Thyroid gland (tissue), 4 donors: ENCODE data around the gene NRM. TPM values are rescaled to one million over a fixed set of nuclear protein-coding genes. Genes with fewer than 3 reads are reported as not detected.

Experiments used
- DNase-seq, 2 donors: peaks; one replicate each; pipeline ENCODE4 v3.0.0-alpha.2; 2019
- H3K27ac ChIP-seq, 3 donors: fragments of 200-600 bp; sonication (generic); 1 replicate in 2 of 3; 2 replicates in 1 of 3; pipeline ENCODE4 v1.5.1; 2016 to 2019; ENCODE audit warnings: mild to moderate bottlenecking in 1 of 3, moderate library complexity in 1 of 3
- H3K27me3 ChIP-seq: fragments of 200-600 bp; sonication (generic); one replicate; pipeline ENCODE4 v1.5.1; 2019
- H3K36me3 ChIP-seq, 2 donors: fragments of 200-600 bp; sonication (generic); one replicate each; pipeline ENCODE4 v1.5.1; 2016 to 2019
- H3K4me1 ChIP-seq, 2 donors: fragments of 200-600 bp; sonication (generic); one replicate each; pipeline ENCODE4 v1.5.1; 2017 to 2019
- H3K4me3 ChIP-seq, 3 donors: fragments of 200-600 bp; sonication (generic); replicated peaks in 1 of 3; 1 replicate in 2 of 3; 2 replicates in 1 of 3; pipeline ENCODE4 v1.5.1; 2016; ENCODE audit warnings: mild to moderate bottlenecking in 1 of 3
- H3K9me3 ChIP-seq: fragments of 200-600 bp; sonication (generic); one replicate; pipeline ENCODE4 v1.5.1; 2017
- POLR2A ChIP-seq, 2 donors: fragments of 450-650 bp; IDR thresholded peaks; one replicate each; pipeline ENCODE4 v1.6.1; 2017; ENCODE audit warnings: antibody characterized with exemption in 2 of 2, mild to moderate bottlenecking in 2 of 2, moderate library complexity in 1 of 2
- WGBS, 2 donors: methylation state at CpG; one replicate each; pipeline ENCODE4 v1.1.5; 2017; 5-methylcytosine and 5-hydroxymethylcytosine counted together
- intact Hi-C: fragments of 100-400 bp; cut with DNase I; formaldehyde crosslinking; loops from one replicate; pipeline ENCODE4 v1.15.1; 2023
- total RNA-seq, 4 donors: library from RNA; depleted of rRNA; stranded (reverse); fragments of >200 nt; gene quantifications; one replicate each; pipeline ENCODE4 v1.2.3, GENCODE V29; 2016
- TF ChIP-seq, protein P1 (sequence below), 6 experiments: fragments of 200-600 bp in 3 of 6; fragments of 450-650 bp in 3 of 6; sonication (generic) in 3 of 6; IDR thresholded peaks; one replicate each; pipeline ENCODE4 v1.5.1; 2016 to 2019; ENCODE audit warnings: antibody characterized with exemption in 6 of 6, mild to moderate bottlenecking in 2 of 6, inconsistent platforms in 1 of 6, moderate library complexity in 1 of 6

Gene NRM
- total RNA-seq, 4 donors from 2014 or later: 3.5 to 8.3 (median 5.7) TPM

- intact Hi-C loops: no loop called here
- no peak for DNase-seq
- 20 to 28% methylated on average over 12 to 22 of the region's 22 CpGs for WGBS, 2 donors
These were observed 2.9 kb downstream of the NRM start for GRCh38 chr6:30687659-30688431.

DNA sequence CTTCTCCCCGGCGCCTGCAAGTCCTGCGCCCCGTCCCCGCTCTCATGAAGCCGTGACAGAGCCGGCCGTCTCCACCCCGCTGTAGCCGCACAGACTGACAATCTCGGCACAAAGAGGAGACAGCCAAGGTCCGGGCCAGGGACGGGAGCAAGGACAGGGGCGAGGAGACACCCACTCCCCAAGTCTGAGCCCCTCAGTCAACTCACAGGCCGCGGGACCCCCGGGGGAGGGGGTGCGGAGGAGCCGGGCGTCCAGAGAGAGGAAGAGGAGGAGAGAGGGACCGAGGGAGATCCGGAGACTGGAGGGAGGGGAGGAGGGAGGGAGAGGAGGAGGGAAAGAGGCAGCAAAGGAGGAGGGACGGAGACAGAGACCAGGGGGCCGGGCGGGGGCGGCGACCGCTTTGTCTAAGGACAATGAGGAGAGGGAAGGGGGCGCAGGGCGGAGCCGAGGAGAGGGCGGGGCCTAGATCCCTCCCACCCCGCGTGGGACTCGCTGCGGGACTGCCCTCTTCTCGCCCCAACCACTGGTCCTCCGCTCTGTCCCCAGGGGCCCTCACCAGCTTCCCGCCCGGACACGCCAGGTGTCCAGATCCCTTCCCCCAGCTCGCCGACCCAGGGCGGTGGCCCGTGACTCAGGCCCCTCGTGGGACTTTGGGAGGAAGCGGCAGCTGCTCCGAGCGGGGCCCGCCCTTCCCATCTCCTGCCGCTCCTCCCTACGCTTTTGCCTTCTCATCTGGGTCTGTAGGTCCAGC lies 3.7 kb downstream of the NRM start:
- Histone ChIP-seq H3K4me1 (peaks cover 31 to 56% of the 10 kb centered on the region in 2 donors), H3K4me3 (peak overlapping the region; percentile 70 to 84 (median 81)), H3K27ac (peak overlapping the region; percentile 93 to 98 (median 95)), H3K9me3 (no peaks in the 10 kb centered on the region), H3K27me3 (no peaks in the 10 kb centered on the region), H3K36me3 (no peaks in the 10 kb centered on the region)
- 0% methylated on average over 22 to 37 of the region's 52 CpGs for WGBS, 2 donors
- DNase-seq: peak; percentile 87
- intact Hi-C loops: no loop called here
- TF ChIP-seq, protein P1, sequence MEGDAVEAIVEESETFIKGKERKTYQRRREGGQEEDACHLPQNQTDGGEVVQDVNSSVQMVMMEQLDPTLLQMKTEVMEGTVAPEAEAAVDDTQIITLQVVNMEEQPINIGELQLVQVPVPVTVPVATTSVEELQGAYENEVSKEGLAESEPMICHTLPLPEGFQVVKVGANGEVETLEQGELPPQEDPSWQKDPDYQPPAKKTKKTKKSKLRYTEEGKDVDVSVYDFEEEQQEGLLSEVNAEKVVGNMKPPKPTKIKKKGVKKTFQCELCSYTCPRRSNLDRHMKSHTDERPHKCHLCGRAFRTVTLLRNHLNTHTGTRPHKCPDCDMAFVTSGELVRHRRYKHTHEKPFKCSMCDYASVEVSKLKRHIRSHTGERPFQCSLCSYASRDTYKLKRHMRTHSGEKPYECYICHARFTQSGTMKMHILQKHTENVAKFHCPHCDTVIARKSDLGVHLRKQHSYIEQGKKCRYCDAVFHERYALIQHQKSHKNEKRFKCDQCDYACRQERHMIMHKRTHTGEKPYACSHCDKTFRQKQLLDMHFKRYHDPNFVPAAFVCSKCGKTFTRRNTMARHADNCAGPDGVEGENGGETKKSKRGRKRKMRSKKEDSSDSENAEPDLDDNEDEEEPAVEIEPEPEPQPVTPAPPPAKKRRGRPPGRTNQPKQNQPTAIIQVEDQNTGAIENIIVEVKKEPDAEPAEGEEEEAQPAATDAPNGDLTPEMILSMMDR (IDR thresholded peaks at IDR 0.05): no peak
- TF ChIP-seq POLR2A (IDR thresholded peaks at IDR 0.05): peak in 1 of 2 donors; percentile 40

More at GRCh38 chr6:30687659-30688431, 2.9 kb downstream of the NRM start:
- peak overlapping the region; percentile 70 to 84 (median 81) for H3K4me3 ChIP-seq
- H3K9me3 ChIP-seq: no peaks in the 10 kb centered on the region
- H3K36me3 ChIP-seq: no peaks in the 10 kb centered on the region
- H3K4me1 ChIP-seq: peaks cover 27 to 48% of the 10 kb centered on the region in 2 donors
- H3K27ac ChIP-seq: peak overlapping the region; percentile 93 to 98 (median 95)
- H3K27me3 ChIP-seq: no peaks in the 10 kb centered on the region
- TF ChIP-seq, protein P1 (IDR thresholded peaks at IDR 0.05): peak in 1 of 6 experiments; percentile 22
- TF ChIP-seq POLR2A (IDR thresholded peaks at IDR 0.05): no peak

DNA sequence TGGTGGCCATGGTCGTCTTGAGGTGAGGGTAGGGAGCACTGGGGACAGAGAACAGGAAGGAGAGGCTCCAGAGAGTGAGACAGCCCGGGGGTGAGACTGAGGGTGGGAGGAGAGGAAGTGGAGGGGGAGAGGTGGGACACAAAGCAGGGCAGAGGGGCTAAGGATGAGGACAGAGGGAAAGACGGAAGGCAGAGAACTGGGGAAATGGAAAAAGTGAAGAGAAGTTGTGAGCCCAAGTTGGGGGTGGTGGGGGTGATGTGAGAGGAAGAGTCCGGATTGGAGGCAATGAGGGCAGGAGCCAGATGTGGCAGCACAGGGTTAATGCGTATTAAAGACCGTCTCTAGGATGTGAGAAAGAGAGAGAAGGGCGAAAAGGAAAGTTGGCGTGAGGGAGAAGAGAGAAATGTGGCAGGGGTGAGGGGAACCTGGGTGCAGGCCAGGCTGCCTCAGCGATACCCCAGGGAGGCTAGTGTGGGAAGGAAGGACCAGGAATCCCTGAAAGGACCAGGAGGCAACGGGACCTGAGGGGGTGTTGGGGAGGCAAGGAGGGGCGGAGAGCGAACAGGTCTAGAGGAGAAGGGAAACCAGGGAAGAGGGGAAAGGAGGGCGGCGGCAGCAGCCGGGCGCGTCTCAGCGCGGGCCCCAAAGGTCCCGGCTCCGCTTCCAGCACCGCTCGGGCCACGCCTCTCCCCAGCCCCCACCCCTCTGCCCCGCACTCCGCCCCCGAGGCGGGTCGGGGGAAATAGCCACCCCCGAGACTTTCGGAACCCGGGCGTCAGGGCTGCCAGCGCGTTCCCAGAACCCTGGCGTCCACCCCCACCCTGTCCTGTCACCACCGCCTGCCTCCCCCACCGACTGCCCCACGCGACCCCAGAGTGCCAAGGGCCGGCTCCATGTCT lies 4.5 kb downstream of the NRM start, which contains the start of gene PPP1R18:
TSS of gene PPP1R18 (minus strand) at position 637 of the 899 bp plus-strand sequence. CDS start at position 10, 627 bp downstream.
- DNase-seq: peak; percentile 74 to 76
- H3K36me3 ChIP-seq: no peaks in the 10 kb centered on the region
- TF ChIP-seq, protein P1 (IDR thresholded peaks at IDR 0.05): no peak
- TF ChIP-seq POLR2A (IDR thresholded peaks at IDR 0.05): peak in 1 of 2 donors; percentile 38
- 6 to 8% methylated on average over 24 to 26 of the region's 41 CpGs for WGBS, 2 donors
- peak within 1 kb of the TSS; percentile 70 to 84 (median 81) for H3K4me3 ChIP-seq
- no peaks in the 10 kb centered on the region for H3K9me3 ChIP-seq
- H3K4me1 ChIP-seq: peaks cover 28 to 56% of the 10 kb centered on the region in 2 donors
- intact Hi-C loops: no loop called here
- H3K27ac ChIP-seq: peak within 1 kb of the TSS; percentile 93 to 98 (median 95)
- no peaks in the 10 kb centered on the region for H3K27me3 ChIP-seq

DNA sequence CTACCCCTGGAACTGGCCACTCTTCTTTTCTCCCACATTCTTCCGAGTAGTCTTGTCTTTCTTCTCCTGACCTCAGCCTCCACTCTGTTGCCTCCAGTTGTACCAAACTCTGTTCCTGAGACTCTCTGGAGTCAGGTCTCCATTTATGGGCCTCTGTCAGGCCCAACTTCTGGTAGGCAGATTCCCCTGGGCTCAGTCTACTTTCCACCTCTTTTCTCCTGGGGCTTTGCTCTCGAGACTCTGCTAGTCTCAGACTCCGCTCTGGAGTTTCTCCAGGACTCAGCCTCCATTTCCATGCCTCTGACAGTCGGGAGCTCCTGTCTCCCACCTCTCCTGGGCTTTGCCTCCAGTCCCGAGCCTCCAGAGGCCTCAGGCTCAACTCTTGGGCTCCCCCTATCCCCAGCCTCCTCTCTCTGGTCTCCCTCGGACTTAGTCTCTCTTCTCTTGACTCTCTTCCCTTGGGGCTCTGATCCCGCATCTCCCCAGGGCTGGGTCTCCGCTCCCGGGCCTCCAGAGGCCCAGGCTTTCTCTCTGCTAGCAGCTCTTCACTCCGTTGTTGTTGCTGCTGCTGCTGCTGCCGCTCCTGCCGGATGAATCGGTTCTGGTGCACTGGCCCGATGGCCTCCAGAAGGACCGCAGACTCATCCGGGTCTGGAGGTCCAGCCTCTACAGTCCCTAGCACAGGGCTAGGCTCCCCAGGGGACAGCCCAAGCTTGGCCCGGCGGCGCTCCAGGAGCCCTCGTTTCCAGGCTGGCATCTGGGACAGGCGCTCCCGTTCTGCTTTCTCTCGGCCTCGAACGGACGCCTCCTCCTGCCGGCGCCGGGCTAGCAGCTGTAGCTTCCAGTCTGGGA lies 5.4 kb downstream of the NRM start:
- Histone ChIP-seq H3K27ac (peak overlapping the region; percentile 93 to 98 (median 95)), H3K9me3 (no peaks in the 10 kb centered on the region), H3K4me3 (peak overlapping the region in 1 of 3 donors; percentile 81), H3K36me3 (no peaks in the 10 kb centered on the region), H3K4me1 (peaks cover 24 to 52% of the 10 kb centered on the region in 2 donors), H3K27me3 (no peaks in the 10 kb centered on the region)
- no peak for DNase-seq
- intact Hi-C loops: no loop called here
- TF ChIP-seq, protein P1 (IDR thresholded peaks at IDR 0.05): no peak
- no peak for TF ChIP-seq POLR2A (IDR thresholded peaks at IDR 0.05)
- 60 to 67% methylated on average over 28 to 29 of the region's 29 CpGs for WGBS, 2 donors
